Gastrocnemius medialis (tissue), 4 donors: ENCODE data around the gene YAP1.

Experiments used
- POLR2A ChIP-seq, 2 donors: fragments of 450-650 bp; IDR thresholded peaks; one replicate each; pipeline ENCODE4 v1.6.1; 2017; ENCODE audit warnings: antibody characterized with exemption in 2 of 2, mild to moderate bottlenecking in 2 of 2, moderate library complexity in 2 of 2
- TF ChIP-seq, protein P1 (sequence below), 5 experiments: fragments of 450-650 bp in 3 of 5; fragments of 200-600 bp in 2 of 5; sonication (generic) in 2 of 5; IDR thresholded peaks in 4 of 5; conservative IDR thresholded peaks in 1 of 5; 1 replicate in 4 of 5; 2 replicates in 1 of 5; pipeline ENCODE4 v1.5.1; 2016 to 2019; ENCODE audit warnings: antibody characterized with exemption in 5 of 5, mild to moderate bottlenecking in 3 of 5, moderate library complexity in 3 of 5

- TF ChIP-seq, protein P1, sequence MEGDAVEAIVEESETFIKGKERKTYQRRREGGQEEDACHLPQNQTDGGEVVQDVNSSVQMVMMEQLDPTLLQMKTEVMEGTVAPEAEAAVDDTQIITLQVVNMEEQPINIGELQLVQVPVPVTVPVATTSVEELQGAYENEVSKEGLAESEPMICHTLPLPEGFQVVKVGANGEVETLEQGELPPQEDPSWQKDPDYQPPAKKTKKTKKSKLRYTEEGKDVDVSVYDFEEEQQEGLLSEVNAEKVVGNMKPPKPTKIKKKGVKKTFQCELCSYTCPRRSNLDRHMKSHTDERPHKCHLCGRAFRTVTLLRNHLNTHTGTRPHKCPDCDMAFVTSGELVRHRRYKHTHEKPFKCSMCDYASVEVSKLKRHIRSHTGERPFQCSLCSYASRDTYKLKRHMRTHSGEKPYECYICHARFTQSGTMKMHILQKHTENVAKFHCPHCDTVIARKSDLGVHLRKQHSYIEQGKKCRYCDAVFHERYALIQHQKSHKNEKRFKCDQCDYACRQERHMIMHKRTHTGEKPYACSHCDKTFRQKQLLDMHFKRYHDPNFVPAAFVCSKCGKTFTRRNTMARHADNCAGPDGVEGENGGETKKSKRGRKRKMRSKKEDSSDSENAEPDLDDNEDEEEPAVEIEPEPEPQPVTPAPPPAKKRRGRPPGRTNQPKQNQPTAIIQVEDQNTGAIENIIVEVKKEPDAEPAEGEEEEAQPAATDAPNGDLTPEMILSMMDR (IDR thresholded peaks at IDR 0.05 in 4 of 5, conservative IDR thresholded peaks at IDR 0.05 in 1 of 5): no peak
- no peak for TF ChIP-seq POLR2A (IDR thresholded peaks at IDR 0.05)
Measured at GRCh38 chr11:102188488-102188887, 78.2 kb downstream of the YAP1 start.
